ENCODE results near the gene TDRD10. TPM values are rescaled to one million over a fixed set of nuclear protein-coding genes. Genes with fewer than 3 reads are reported as not detected.

The TDRD10 gene
- total RNA-seq: 0.27 TPM

GRCh38 chr1:154502066-154502743 is at the start of gene TDRD10, which contains the start of gene SHE:
Gene TDRD10, plus strand, starts transcription at chr1:154502219. Its CDS starts 4,685 bp downstream, at chr1:154506904.
Gene SHE, minus strand, starts transcription at chr1:154502412. Its CDS starts 386 bp downstream, at chr1:154502026.
- DNase-seq (ENCODE audit: low read depth in 2 of 3, low spot score in 2 of 3): peak in 1 of 3 donors; percentile 39

DNA sequence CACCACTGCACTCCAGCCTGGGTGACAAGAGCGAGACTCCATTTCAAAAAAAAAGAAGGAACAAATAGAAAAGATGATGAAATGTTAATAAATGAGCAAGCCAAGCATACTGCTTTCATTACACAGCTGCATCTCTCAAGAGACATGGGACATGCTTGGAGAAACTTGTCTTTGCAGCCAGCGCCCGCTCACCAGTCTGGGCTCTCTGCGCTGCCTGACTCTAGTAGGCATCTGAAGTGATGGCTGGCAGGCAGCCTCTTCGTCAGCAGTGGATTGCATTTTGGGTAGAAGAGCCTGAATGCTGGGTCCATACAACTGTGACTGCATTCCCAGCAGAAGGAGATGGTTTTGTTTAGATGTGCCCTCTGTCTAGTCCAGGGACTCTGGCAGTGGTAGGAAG is 48.9 kb upstream of the TDRD10 start:
- no peak for DNase-seq (ENCODE audit: low read depth in 2 of 3, low spot score in 2 of 3)

DNA sequence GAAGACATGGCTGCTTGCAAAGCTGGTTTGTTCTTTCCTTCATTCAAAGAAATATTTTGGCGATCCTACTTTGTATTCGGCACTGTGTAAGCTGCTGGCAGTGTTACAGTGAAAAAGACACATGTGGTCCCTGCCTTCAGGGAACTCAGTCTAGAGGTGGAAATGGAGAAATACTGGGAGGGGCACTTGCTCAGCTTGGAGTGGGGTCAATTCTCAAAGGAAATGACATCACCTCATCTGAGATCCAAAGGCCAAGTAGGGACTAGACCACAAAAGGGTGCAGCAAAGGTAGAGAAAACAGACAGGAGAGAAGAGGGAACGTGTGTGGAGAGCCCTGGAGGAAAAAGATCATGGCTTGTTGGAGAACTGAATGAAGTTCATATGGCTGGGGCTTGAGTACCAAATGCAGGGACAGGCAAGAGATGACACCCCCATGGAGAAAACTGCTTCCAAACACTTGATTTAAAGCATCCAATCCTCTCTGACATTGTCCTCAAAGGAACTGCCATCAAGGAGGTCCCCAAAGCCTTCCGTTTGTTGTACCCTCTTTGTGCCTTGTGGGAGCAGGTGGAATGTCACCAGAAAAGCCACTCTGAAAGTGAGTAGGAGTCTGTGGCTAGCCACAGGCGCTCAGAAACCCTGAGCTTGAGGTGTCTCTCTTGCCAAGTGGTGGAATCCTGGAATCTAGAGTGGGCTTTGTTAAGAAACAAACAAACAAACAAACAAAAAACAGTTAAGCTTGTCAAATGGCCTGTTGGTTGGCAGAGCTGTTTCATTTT is 48.3 kb upstream of the TDRD10 start:
- no peak for DNase-seq (ENCODE audit: low read depth in 2 of 3, low spot score in 2 of 3)

DNA sequence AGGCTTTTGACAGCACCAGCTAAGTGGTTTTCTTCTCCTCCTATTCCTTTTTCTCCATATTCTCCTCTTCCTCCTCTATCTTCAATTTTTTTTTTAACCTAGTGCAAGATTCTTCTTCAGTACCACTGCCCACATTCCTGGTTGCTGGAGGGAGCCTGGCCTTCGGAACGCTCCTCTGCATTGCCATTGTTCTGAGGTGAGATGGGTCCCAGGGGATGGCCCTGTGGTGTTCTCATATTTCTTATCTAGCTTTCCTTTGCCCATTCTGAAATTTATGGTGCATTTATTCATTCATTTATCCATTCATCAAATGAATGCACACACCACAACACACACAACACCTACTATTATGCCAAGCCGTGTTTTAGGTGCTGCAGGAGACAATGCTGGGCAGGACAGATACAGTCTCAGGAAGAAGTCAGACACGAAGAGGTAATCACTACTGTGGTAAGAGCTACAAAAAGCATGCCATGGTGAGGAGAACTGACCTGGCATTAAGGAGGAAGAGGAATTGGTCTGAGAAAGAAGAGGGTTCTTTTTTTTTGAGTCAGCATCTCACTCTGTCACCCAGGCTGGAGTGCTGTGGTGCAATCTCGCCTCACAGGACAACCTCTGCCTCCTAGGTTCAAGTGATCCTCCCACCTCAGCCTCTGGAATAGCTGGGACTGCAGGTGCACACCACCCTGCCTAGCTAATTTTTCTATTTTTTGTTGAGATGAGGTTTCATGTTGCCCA is 47.5 kb upstream of the TDRD10 start:
- no peak for DNase-seq (ENCODE audit: low read depth in 2 of 3, low spot score in 2 of 3)

DNA sequence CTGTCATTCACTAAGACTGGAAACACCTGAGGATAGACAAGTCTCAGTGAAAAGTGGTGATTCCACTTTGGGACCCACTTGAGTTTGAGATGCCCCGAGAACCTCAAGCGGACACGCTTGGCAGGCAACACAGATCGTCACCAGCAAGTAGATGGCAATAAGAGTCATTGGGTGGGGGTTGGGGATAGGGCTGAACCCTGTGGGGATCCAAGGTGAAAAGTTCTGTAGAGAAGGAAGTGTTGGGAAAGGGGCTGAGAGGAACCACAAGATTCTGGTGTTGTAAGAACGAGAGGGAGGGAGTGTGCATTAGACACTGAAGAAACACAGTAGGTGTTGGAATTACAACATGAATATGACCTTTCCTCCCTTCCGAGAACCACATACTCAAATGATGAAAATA is 45.4 kb upstream of the TDRD10 start:
- no peak for DNase-seq (ENCODE audit: low read depth in 2 of 3, low spot score in 2 of 3)

DNA sequence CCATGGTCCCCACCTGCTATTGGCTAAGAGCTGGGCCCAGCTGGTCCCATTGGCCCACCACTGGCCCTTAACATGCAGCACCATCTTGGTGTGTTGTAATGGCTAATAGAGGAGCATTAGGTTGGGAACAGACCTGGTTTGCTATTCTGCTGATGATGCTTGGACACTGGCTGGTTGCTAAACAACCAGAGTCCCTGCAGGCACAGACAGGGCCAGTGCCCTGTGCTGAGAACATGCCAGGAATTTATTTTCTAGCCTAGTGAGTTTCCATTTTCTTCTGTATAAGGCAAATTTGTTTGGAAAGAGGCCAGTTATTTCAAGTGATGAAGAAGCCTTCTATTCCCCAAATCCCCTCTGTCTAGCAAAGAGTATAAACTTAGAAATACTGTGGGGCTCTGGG is 42.9 kb upstream of the TDRD10 start:
- DNase-seq (ENCODE audit: low read depth in 2 of 3, low spot score in 2 of 3): no peak

DNA sequence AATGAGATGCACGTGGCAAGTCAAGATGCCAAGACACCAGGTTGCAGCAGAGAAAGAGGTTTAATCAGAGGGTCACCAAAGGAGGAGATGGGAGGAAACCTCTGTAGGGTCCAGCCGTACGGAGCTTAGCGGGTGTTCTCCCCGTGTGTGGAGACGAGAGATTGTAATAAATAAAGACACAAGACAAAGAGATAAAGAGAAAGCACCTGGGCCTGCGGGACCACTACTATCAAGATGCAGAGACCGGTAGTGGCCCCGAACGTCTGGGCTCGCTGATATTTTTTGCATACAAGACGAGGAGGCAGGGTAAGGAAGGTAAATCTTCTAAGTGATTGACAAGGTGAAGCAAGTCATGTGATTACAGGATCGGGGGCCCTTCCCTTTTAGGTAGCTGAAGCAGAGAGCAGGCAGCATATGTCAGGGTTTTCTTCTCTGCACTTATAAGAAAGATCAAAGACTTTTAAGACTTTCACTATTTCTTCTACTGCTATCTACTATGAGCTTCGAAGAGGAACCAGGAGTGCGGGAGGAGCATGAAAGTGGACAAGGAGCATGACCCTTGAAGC is 41.2 kb upstream of the TDRD10 start:
- no peak for DNase-seq (ENCODE audit: low read depth in 2 of 3, low spot score in 2 of 3)

DNA sequence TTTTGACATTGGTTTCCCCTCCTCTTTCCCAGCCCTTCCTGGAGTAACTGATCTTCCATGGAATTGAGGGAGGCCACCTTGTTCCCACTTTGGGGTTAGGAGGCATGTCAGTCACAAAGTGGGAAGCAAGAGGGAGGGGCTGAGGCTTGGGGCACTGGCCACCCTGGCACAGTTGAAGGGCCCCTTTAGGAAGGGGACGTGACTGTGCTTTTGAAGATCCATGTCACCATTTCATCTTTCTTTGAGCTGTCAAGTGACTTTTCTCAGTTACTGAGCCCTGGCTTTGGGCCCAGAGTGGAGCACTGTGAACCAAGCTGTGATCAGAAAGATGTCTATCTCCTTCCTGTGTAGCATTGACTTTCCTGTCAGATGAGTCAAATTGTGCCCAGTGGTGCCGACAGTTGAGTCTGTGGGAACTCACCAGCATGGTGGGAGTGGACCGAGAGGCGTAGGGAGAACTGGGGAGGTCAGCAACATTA is 38.5 kb upstream of the TDRD10 start:
- DNase-seq (ENCODE audit: low read depth in 2 of 3, low spot score in 2 of 3): peak in 2 of 3 donors; percentile 60 to 64

DNA sequence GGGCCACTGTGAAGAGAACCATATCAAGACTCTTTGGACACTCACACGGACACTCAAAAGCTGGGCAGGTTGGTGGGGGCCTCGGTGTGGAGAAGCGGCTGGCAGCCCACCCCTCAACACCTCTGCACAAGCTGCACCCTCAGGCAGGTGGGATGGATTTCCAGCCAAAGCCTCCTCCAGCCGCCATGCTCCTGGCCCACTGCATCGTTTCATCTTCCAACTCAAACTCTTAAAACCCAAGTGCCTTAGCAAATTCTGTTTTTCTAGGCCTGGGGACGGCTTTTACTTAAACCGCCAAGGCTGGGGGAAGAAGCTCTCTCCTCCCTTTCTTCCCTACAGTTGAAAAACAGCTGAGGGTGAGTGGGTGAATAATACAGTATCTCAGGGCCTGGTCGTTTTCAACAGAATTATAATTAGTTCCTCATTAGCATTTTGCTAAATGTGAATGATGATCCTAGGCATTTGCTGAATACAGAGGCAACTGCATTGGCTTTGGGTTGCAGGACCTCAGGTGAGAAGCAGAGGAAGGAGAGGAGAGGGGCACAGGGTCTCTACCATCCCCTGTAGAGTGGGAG is 36.3 kb upstream of the TDRD10 start:
- no peak for DNase-seq (ENCODE audit: low read depth in 2 of 3, low spot score in 2 of 3)

- DNase-seq (ENCODE audit: low read depth in 2 of 3, low spot score in 2 of 3): peak in 2 of 3 donors; percentile 58 to 85
Observed at GRCh38 chr1:154466206-154466605, 35.8 kb upstream of the TDRD10 start.

GRCh38 chr1:154466921-154467417 is 35.0 kb upstream of the TDRD10 start:
- DNase-seq (ENCODE audit: low read depth in 2 of 3, low spot score in 2 of 3): peak in 1 of 3 donors; percentile 58

GRCh38 chr1:154467434-154468102 is 34.5 kb upstream of the TDRD10 start:
- peak in 1 of 3 donors; percentile 18 for DNase-seq (ENCODE audit: low read depth in 2 of 3, low spot score in 2 of 3)

DNA sequence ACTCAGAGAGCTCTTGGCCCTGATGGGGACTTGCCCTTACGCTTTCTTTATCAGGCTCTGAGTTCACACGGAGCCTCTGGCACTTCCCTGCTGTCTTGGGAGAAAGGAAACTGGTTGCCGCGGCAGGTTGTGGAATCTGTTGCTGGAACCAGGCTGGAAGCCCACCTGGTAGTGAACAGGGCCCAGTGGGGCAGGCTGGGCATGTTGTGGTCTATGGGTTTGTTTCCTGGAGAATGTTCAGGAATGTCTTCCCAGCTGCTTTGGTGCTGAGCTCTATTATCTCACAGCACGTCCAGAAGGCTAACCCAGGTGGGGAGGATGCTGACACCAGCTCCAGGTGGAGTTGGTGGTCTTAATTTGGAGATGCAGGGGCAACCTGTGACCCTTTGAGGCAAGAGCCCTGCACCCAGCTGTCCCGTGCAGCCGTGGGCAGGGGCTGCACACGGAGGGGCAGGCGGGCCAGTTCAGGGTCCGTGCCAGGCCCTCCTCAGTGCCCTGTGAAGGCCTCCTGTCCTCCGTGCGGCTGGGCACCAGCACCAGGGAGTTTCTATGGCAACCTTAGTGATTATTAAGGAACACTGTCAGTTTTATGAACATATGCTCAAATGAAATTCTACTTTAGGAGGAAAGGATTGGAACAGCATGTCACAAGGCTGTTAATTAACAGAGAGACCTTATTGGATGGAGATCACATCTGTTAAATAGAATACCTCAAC is 33.3 kb upstream of the TDRD10 start:
- DNase-seq (ENCODE audit: low read depth in 2 of 3, low spot score in 2 of 3): no peak

DNA sequence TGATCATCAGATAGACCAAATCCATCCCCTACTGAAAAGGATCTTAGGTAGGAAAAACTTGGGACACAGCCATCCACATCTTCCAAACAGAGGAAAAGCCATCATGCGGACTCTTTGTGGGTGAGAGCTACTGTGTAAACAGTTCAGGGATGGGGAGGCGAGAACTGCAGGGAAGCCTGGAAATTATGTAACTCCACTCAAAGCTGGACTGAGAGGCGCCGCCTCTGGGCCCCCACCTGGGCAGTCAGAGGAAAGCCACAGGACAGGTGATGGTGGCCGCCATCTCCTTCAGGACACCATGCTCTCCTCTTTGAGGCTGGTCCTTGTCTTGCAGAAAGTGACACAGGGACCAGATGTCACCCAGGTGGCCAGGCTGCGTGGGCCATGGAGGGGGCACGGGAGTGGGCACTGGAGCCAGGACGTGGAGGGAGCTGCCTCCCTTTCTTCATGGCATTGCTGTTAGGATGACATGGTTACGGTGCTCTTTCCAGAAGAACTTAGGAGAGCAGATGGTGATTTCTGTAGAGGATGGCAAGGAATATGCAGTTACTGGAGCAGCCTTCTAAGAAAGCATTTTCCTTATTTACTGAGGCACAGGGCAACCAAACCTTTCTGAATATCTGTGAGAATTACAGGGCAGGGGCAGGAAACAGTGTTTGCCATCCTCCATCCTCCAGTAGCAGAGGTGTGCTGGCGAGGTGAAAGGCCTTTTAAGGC is 32.0 kb upstream of the TDRD10 start:
- DNase-seq (ENCODE audit: low read depth in 2 of 3, low spot score in 2 of 3): no peak

DNA sequence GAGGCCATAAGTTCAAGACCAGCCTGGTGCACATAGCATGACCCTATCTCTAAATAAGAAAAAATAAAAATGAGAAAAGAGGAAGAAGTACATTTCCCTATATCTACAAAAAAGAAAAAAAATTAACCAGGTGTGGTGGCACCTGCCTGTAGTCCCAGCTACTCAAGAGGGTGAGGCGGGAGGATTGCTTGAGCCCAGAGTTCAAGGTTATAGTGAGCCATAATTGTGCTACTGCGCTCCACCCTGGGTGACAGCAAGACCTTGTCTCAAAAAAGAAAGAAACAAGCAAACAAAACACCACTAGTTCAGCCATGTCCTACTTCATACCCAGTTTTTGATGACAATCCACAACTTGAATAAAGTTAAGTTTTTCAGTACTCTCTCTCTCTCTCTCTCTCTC is 30.7 kb upstream of the TDRD10 start:
- no peak for DNase-seq (ENCODE audit: low read depth in 2 of 3, low spot score in 2 of 3)

- DNase-seq (ENCODE audit: low read depth in 2 of 3, low spot score in 2 of 3): peak in 2 of 3 donors; percentile 53 to 66
Observed at GRCh38 chr1:154474802-154475201, 27.2 kb upstream of the TDRD10 start.

GRCh38 chr1:154476791-154477190 is 25.2 kb upstream of the TDRD10 start:
- no peak for DNase-seq (ENCODE audit: low read depth in 2 of 3, low spot score in 2 of 3)

- no peak for DNase-seq (ENCODE audit: low read depth in 2 of 3, low spot score in 2 of 3)
Observed at GRCh38 chr1:154478013-154478412, 24.0 kb upstream of the TDRD10 start.

All from hematopoietic multipotent progenitor cell (in vitro differentiated cells).